ENCODE measurements around the gene MED27. TPM values are rescaled to one million over a fixed set of nuclear protein-coding genes. Genes with fewer than 3 reads are reported as not detected.

The MED27 gene
- total and polyA plus RNA-seq, 2 experiments from 2014 or later: 18.3 to 69.2 TPM

GRCh38 chr9:131918481-131918880 is 161.2 kb downstream of the MED27 start:
- Histone ChIP-seq H3K27ac (no peak overlapping the region), H3K36me3 (no peaks in the 10 kb centered on the region), H3K4me1 (ENCODE audit: low read depth) (peaks cover 7% of the 10 kb centered on the region), H3K4me3 (no peak overlapping the region), H3K27me3 (no peaks in the 10 kb centered on the region), H3K9me3 (ENCODE audit: low read depth) (no peaks in the 10 kb centered on the region)
- no peak for TF ChIP-seq CTCF (IDR thresholded peaks at IDR 0.05; ENCODE audit: low read depth, low read length)
- no peak for DNase-seq (ENCODE audit: low read depth in 1 of 2, low spot score in 1 of 2)

- H3K4me1 ChIP-seq (ENCODE audit: low read depth): peaks cover 7% of the 10 kb centered on the region
- H3K27me3 ChIP-seq: no peaks in the 10 kb centered on the region
- H3K36me3 ChIP-seq: no peaks in the 10 kb centered on the region
- TF ChIP-seq CTCF (IDR thresholded peaks at IDR 0.05; ENCODE audit: low read depth, low read length): no peak
- DNase-seq (ENCODE audit: low read depth in 1 of 2, low spot score in 1 of 2): no peak
- H3K27ac ChIP-seq: no peak overlapping the region
- no peaks in the 10 kb centered on the region for H3K9me3 ChIP-seq (ENCODE audit: low read depth)
- no peak overlapping the region for H3K4me3 ChIP-seq
Measured at GRCh38 chr9:131917009-131917408, 162.7 kb downstream of the MED27 start.

GRCh38 chr9:131915181-131915580 is 164.5 kb downstream of the MED27 start:
- no peak for DNase-seq (ENCODE audit: low read depth in 1 of 2, low spot score in 1 of 2)
- Histone ChIP-seq H3K4me3 (no peak overlapping the region), H3K4me1 (ENCODE audit: low read depth) (peaks cover 7% of the 10 kb centered on the region), H3K27me3 (no peaks in the 10 kb centered on the region), H3K27ac (no peak overlapping the region), H3K36me3 (no peaks in the 10 kb centered on the region), H3K9me3 (ENCODE audit: low read depth) (no peaks in the 10 kb centered on the region)
- TF ChIP-seq CTCF (IDR thresholded peaks at IDR 0.05; ENCODE audit: low read depth, low read length): no peak

GRCh38 chr9:131912671-131913070 is 167.0 kb downstream of the MED27 start:
- no peak for TF ChIP-seq CTCF (IDR thresholded peaks at IDR 0.05; ENCODE audit: low read depth, low read length)
- Histone ChIP-seq H3K4me3 (no peak overlapping the region), H3K27me3 (no peaks in the 10 kb centered on the region), H3K36me3 (no peaks in the 10 kb centered on the region), H3K27ac (no peak overlapping the region), H3K4me1 (ENCODE audit: low read depth) (peaks cover 3% of the 10 kb centered on the region), H3K9me3 (ENCODE audit: low read depth) (no peaks in the 10 kb centered on the region)
- no peak for DNase-seq (ENCODE audit: low read depth in 1 of 2, low spot score in 1 of 2)

GRCh38 chr9:131912069-131912468 is 167.6 kb downstream of the MED27 start:
- H3K36me3 ChIP-seq: no peaks in the 10 kb centered on the region
- no peak overlapping the region for H3K27ac ChIP-seq
- peaks cover 3% of the 10 kb centered on the region for H3K4me1 ChIP-seq (ENCODE audit: low read depth)
- TF ChIP-seq CTCF (IDR thresholded peaks at IDR 0.05; ENCODE audit: low read depth, low read length): no peak
- H3K4me3 ChIP-seq: no peak overlapping the region
- H3K27me3 ChIP-seq: no peaks in the 10 kb centered on the region
- H3K9me3 ChIP-seq (ENCODE audit: low read depth): no peaks in the 10 kb centered on the region
- DNase-seq (ENCODE audit: low read depth in 1 of 2, low spot score in 1 of 2): no peak

- no peak for TF ChIP-seq CTCF (IDR thresholded peaks at IDR 0.05; ENCODE audit: low read depth, low read length)
- Histone ChIP-seq H3K9me3 (ENCODE audit: low read depth) (no peaks in the 10 kb centered on the region), H3K4me1 (ENCODE audit: low read depth) (peaks cover 3% of the 10 kb centered on the region), H3K4me3 (no peak overlapping the region), H3K36me3 (no peaks in the 10 kb centered on the region), H3K27ac (no peak overlapping the region), H3K27me3 (no peaks in the 10 kb centered on the region)
- DNase-seq (ENCODE audit: low read depth in 1 of 2, low spot score in 1 of 2): no peak
Measured at GRCh38 chr9:131910572-131910971, 169.1 kb downstream of the MED27 start.

Data from cardiac muscle cell (in vitro differentiated cells and primary cell).